Keratinocyte (primary cell): Measurements from ENCODE around the gene BTNL3. TPM values are rescaled to one million over a fixed set of nuclear protein-coding genes. Genes with fewer than 3 reads are reported as not detected.

Source experiments
- DNase-seq: peaks from one replicate; pipeline ENCODE4 v3.0.0-alpha.2; 2011; ENCODE audit warnings: low read depth, missing footprints, low spot score
- FAIRE-seq: peaks from 2 replicates; lab custom pipeline; 2011; peaks lifted over from hg19 to GRCh38; lab: Jason Lieb, UNC
- H2AFZ ChIP-seq: 2 replicates; pipeline ENCODE4 v1.6.0; 2012; ENCODE audit warnings: low read length, control low read depth, inconsistent platforms; ENCODE audit not compliant: control insufficient read depth
- H3K27ac ChIP-seq: 2 replicates; pipeline ENCODE4 v1.5.1; 2011; ENCODE audit warnings: low read length; ENCODE audit not compliant: control insufficient read depth, insufficient read depth
- H3K27me3 ChIP-seq: 3 replicates; pipeline ENCODE4 v1.6.0; 2011; ENCODE audit warnings: low read length; ENCODE audit not compliant: control insufficient read depth, insufficient read depth; ENCODE audit errors: extremely low read depth
- H3K36me3 ChIP-seq, 2 experiments: 2 replicates in 1 of 2; 3 replicates in 1 of 2; pipeline ENCODE4 v1.5.1; 2011; ENCODE audit warnings: low read length in 2 of 2, mild to moderate bottlenecking in 1 of 2; ENCODE audit not compliant: control insufficient read depth in 2 of 2, insufficient read depth in 2 of 2; ENCODE audit errors: extremely low read depth in 1 of 2
- H3K4me1 ChIP-seq: 3 replicates; pipeline ENCODE4 v1.5.1; 2011; ENCODE audit warnings: low read length; ENCODE audit not compliant: control insufficient read depth, insufficient read depth; ENCODE audit errors: extremely low read depth
- H3K4me2 ChIP-seq: 3 replicates; pipeline ENCODE4 v1.6.0; 2011; ENCODE audit warnings: low read depth, low read length; ENCODE audit not compliant: control insufficient read depth, insufficient read depth; ENCODE audit errors: extremely low read depth
- H3K4me3 ChIP-seq, 3 experiments: fragments of 200-600 bp in 1 of 3; sonication (generic) in 1 of 3; 2 replicates in 2 of 3; 3 replicates in 1 of 3; pipeline ENCODE4 v1.5.1; 2011 to 2016; ENCODE audit warnings: low read length in 3 of 3, mild to moderate bottlenecking in 3 of 3, control low read depth in 2 of 3, inconsistent platforms in 1 of 3, low read depth in 1 of 3, mixed read lengths in 1 of 3, mixed run types in 1 of 3, moderate library complexity in 1 of 3; ENCODE audit not compliant: control insufficient read depth in 2 of 3, insufficient read depth in 2 of 3; ENCODE audit errors: extremely low read depth in 1 of 3
- H3K79me2 ChIP-seq: 2 replicates; pipeline ENCODE4 v1.6.0; 2012; ENCODE audit warnings: low read length; ENCODE audit not compliant: control insufficient read depth, insufficient read depth
- H3K9ac ChIP-seq: 3 replicates; pipeline ENCODE4 v1.6.0; 2011; ENCODE audit warnings: low read length; ENCODE audit not compliant: control insufficient read depth, insufficient read depth; ENCODE audit errors: extremely low read depth
- H3K9me1 ChIP-seq: 3 replicates; pipeline ENCODE4 v1.6.0; 2011; ENCODE audit warnings: low read length; ENCODE audit not compliant: control insufficient read depth, insufficient read depth; ENCODE audit errors: extremely low read depth
- H3K9me3 ChIP-seq: 2 replicates; pipeline ENCODE4 v1.5.1; 2012; ENCODE audit warnings: low read depth, low read length; ENCODE audit not compliant: control insufficient read depth
- H4K20me1 ChIP-seq: 3 replicates; pipeline ENCODE4 v1.6.0; 2011; ENCODE audit warnings: low read length; ENCODE audit not compliant: control insufficient read depth, insufficient read depth; ENCODE audit errors: extremely low read depth
- CTCF ChIP-seq, 3 experiments: IDR thresholded peaks in 1 of 3; conservative IDR thresholded peaks in 1 of 3; optimal IDR thresholded peaks in 1 of 3; 2 replicates in 2 of 3; 3 replicates in 1 of 3; pipeline versions ENCODE3 to v1.5.1; 2011; ENCODE audit warnings: low read length in 3 of 3, mild to moderate bottlenecking in 3 of 3, moderate library complexity in 2 of 3, control low read depth in 1 of 3, inconsistent platforms in 1 of 3; ENCODE audit not compliant: insufficient read depth in 2 of 3; ENCODE audit errors: extremely low read depth in 1 of 3
- EZH2 ChIP-seq: IDR thresholded peaks from one replicate; pipeline ENCODE4 v1.6.1; 2012; ENCODE audit warnings: inconsistent platforms, mild to moderate bottlenecking, low read length, moderate library complexity
- dilution Hi-C: fragments of 300-500 bp; cut with MboI; formaldehyde crosslinking; loops from one replicate; pipeline ENCODE4 v1.7.0; 2020; ENCODE audit warnings: low sequenced_read_pairs; ENCODE audit not compliant: extremely low pct_ligation_motif_present
- polyA plus RNA-seq, 5 experiments: library from polyadenylated mRNA; depleted of rRNA in 3 of 5; stranded (reverse) in 3 of 5; stranded (forward) in 1 of 5; unstranded in 1 of 5; fragments of >200 nt; gene quantifications; 1 replicate in 1 of 5; 2 replicates in 3 of 5; 3 replicates in 1 of 5; pipeline versions ENCODE4 v1.2.1 to v1.2.3, GENCODE V29; 2011 to 2012; ENCODE audit warnings: missing spikeins in 2 of 5, low read depth in 1 of 5, low replicate concordance in 1 of 5

Gene BTNL3
- polyA plus RNA-seq, 1 donor (not counting 4 experiments of a cell fraction or from before 2014, with no cell fraction given): not detected

- Histone ChIP-seq H3K9ac (no peak overlapping the region), H3K27ac (no peak overlapping the region), H3K4me1 (no peaks in the 10 kb centered on the region), H3K4me2 (no peak overlapping the region), H3K79me2 (no peaks in the 10 kb centered on the region), H3K27me3 (no peaks in the 10 kb centered on the region), H3K4me3 (no peak overlapping the region), H2AFZ (no peak overlapping the region), H3K36me3 (no peaks in the 10 kb centered on the region), H3K9me3 (no peaks in the 10 kb centered on the region), H4K20me1 (no peaks in the 10 kb centered on the region), H3K9me1 (no peaks in the 10 kb centered on the region)
- FAIRE-seq (no peak), DNase-seq (no peak)
- dilution Hi-C loops: no loop called here
- TF ChIP-seq CTCF (optimal IDR thresholded peaks at IDR 0.05 in 1 of 3, IDR thresholded peaks at IDR 0.05 in 1 of 3, conservative IDR thresholded peaks at IDR 0.05 in 1 of 3; ENCODE audit: extremely low read depth in 1 of 3, insufficient read depth in 2 of 3, low read length in 3 of 3): no peak
- TF ChIP-seq EZH2: no peak
Observed at GRCh38 chr5:180969406-180969805, 19.2 kb upstream of the BTNL3 start.

- H3K9me3 ChIP-seq: no peaks in the 10 kb centered on the region
- no peak overlapping the region for H3K4me2 ChIP-seq
- no peaks in the 10 kb centered on the region for H3K79me2 ChIP-seq
- no peak overlapping the region for H3K4me3 ChIP-seq
- H3K27ac ChIP-seq: no peak overlapping the region
- DNase-seq (no peak), FAIRE-seq (no peak)
- TF ChIP-seq CTCF (optimal IDR thresholded peaks at IDR 0.05 in 1 of 3, IDR thresholded peaks at IDR 0.05 in 1 of 3, conservative IDR thresholded peaks at IDR 0.05 in 1 of 3; ENCODE audit: extremely low read depth in 1 of 3, insufficient read depth in 2 of 3, low read length in 3 of 3) (no peak), EZH2 (no peak)
- no peaks in the 10 kb centered on the region for H4K20me1 ChIP-seq
- no peaks in the 10 kb centered on the region for H3K4me1 ChIP-seq
- no peaks in the 10 kb centered on the region for H3K9me1 ChIP-seq
- H3K27me3 ChIP-seq: no peaks in the 10 kb centered on the region
- no peak overlapping the region for H3K9ac ChIP-seq
- H2AFZ ChIP-seq: no peak overlapping the region
- no peaks in the 10 kb centered on the region for H3K36me3 ChIP-seq
- dilution Hi-C loops: no loop called here
Observed at GRCh38 chr5:180970336-180970735, 18.3 kb upstream of the BTNL3 start.
